Liver (tissue), 9 donors: ENCODE data around the gene FGF14. TPM values are rescaled to one million over a fixed set of nuclear protein-coding genes. Genes with fewer than 3 reads are reported as not detected.

Experiments
- DNase-seq: peaks from one replicate; pipeline ENCODE4 v3.0.0-alpha.2; 2017; ENCODE audit warnings: low spot score
- H3K27ac ChIP-seq, 2 donors: one replicate each; pipeline ENCODE4 v1.7.0; 2013; ENCODE audit warnings: inconsistent platforms in 2 of 2, low read length in 2 of 2, control low read depth in 1 of 2, low read depth in 1 of 2, mild to moderate bottlenecking in 1 of 2
- H3K27me3 ChIP-seq, 4 donors: one replicate each; pipeline versions ENCODE4 v1.6.1 to v1.7.0; 2013; ENCODE audit warnings: low read length in 3 of 4, inconsistent platforms in 1 of 4, mild to moderate bottlenecking in 1 of 4, moderate library complexity in 1 of 4; ENCODE audit not compliant: control insufficient read depth in 4 of 4, insufficient read depth in 4 of 4
- H3K36me3 ChIP-seq, 4 donors: one replicate each; pipeline versions ENCODE4 v1.6.1 to v1.7.0; 2013; ENCODE audit warnings: low read length in 3 of 4, mild to moderate bottlenecking in 3 of 4, low read depth in 1 of 4, moderate library complexity in 1 of 4; ENCODE audit not compliant: control insufficient read depth in 4 of 4, insufficient read depth in 3 of 4
- H3K4me1 ChIP-seq, 4 donors: one replicate each; pipeline versions ENCODE4 v1.6.1 to v1.7.0; 2013; ENCODE audit warnings: low read length in 3 of 4, mild to moderate bottlenecking in 3 of 4, moderate library complexity in 1 of 4; ENCODE audit not compliant: control insufficient read depth in 4 of 4, insufficient read depth in 4 of 4
- H3K4me3 ChIP-seq, 3 donors: one replicate each; pipeline versions ENCODE4 v1.6.1 to v1.7.0; 2013; ENCODE audit warnings: low read length in 3 of 3, control low read depth in 1 of 3, low read depth in 1 of 3, mild to moderate bottlenecking in 1 of 3
- H3K9ac ChIP-seq, 2 donors: one replicate each; pipeline ENCODE4 v1.7.0; 2013; ENCODE audit warnings: low read length in 2 of 2, mild to moderate bottlenecking in 2 of 2, moderate library complexity in 2 of 2, control low read depth in 1 of 2, low read depth in 1 of 2
- H3K9me3 ChIP-seq, 4 donors: one replicate each; pipeline versions ENCODE4 v1.6.1 to v1.7.0; 2013; ENCODE audit warnings: low read length in 3 of 4; ENCODE audit not compliant: control insufficient read depth in 4 of 4
- ATF3 ChIP-seq: IDR thresholded peaks from 2 replicates; pipeline ENCODE4 v1.6.1; 2016; ENCODE audit warnings: antibody characterized with exemption
- CTCF ChIP-seq: fragments of 150-350 bp; IDR thresholded peaks from 2 replicates; pipeline ENCODE4 v1.5.1; 2017; ENCODE audit warnings: improper control_type of control experiment, low read depth, low read length; ENCODE audit not compliant: missing input control
- EGR1 ChIP-seq, 2 donors: IDR thresholded peaks; 2 replicates each; pipeline ENCODE4 v1.6.1; 2016 to 2018; ENCODE audit warnings: antibody characterized with exemption in 2 of 2, low read depth in 2 of 2
- FOXA1 ChIP-seq: IDR thresholded peaks from 2 replicates; pipeline ENCODE4 v1.6.1; 2016; ENCODE audit warnings: antibody characterized with exemption
- FOXA2 ChIP-seq: IDR thresholded peaks from 2 replicates; pipeline ENCODE4 v1.6.1; 2016; ENCODE audit warnings: antibody characterized with exemption
- GABPA ChIP-seq, 2 donors: IDR thresholded peaks in 1 of 2; conservative IDR thresholded peaks in 1 of 2; 2 replicates each; pipeline ENCODE4 v1.6.1; 2016; ENCODE audit warnings: antibody characterized with exemption in 2 of 2, mild to moderate bottlenecking in 1 of 2, moderate library complexity in 1 of 2
- HNF4A ChIP-seq, 2 donors: conservative IDR thresholded peaks; 2 replicates each; pipeline ENCODE4 v1.6.1; 2016; ENCODE audit warnings: antibody characterized with exemption in 2 of 2, mild to moderate bottlenecking in 2 of 2
- HNF4G ChIP-seq: IDR thresholded peaks from 2 replicates; pipeline ENCODE4 v1.6.1; 2016; ENCODE audit warnings: antibody characterized with exemption
- JUND ChIP-seq, 2 donors: IDR thresholded peaks; 2 replicates each; pipeline ENCODE4 v1.6.1; 2016; ENCODE audit warnings: antibody characterized with exemption in 2 of 2
- MAX ChIP-seq: IDR thresholded peaks from 2 replicates; pipeline ENCODE4 v1.6.1; 2016; ENCODE audit warnings: antibody characterized with exemption
- NR2F2 ChIP-seq: IDR thresholded peaks from 2 replicates; pipeline ENCODE4 v1.6.1; 2016; ENCODE audit warnings: antibody characterized with exemption
- RAD21 ChIP-seq, 2 donors: IDR thresholded peaks; 2 replicates each; pipeline ENCODE4 v1.6.1; 2016; ENCODE audit warnings: antibody characterized with exemption in 2 of 2, mild to moderate bottlenecking in 2 of 2
- REST ChIP-seq: IDR thresholded peaks from 2 replicates; pipeline ENCODE4 v1.6.1; 2016; ENCODE audit warnings: antibody characterized with exemption, mild to moderate bottlenecking
- RXRA ChIP-seq, 2 donors: IDR thresholded peaks; 2 replicates each; pipeline ENCODE4 v1.6.1; 2017 to 2018; ENCODE audit warnings: antibody characterized with exemption in 2 of 2, mild to moderate bottlenecking in 1 of 2
- SP1 ChIP-seq: IDR thresholded peaks from 2 replicates; pipeline ENCODE4 v1.6.1; 2018; ENCODE audit warnings: antibody characterized with exemption, mild to moderate bottlenecking
- TAF1 ChIP-seq: conservative IDR thresholded peaks from 2 replicates; pipeline ENCODE4 v1.6.1; 2016; ENCODE audit warnings: antibody characterized with exemption, mild to moderate bottlenecking
- YY1 ChIP-seq: IDR thresholded peaks from 2 replicates; pipeline ENCODE4 v1.6.1; 2016; ENCODE audit warnings: antibody characterized with exemption, mild to moderate bottlenecking
- ZBTB33 ChIP-seq: IDR thresholded peaks from 2 replicates; pipeline ENCODE4 v1.6.1; 2016; ENCODE audit warnings: antibody characterized with exemption
- WGBS: extraction: QIAGEN DNeasy Blood & Tissue Kit; methylation state at CpG from one replicate; pipeline ENCODE4 v1.1.7; 2013; 5-methylcytosine and 5-hydroxymethylcytosine counted together
- polyA plus RNA-seq, 2 donors: library from polyadenylated mRNA; stranded (reverse) in 1 of 2; unstranded in 1 of 2; fragments of 200-250 nt in 1 of 2; fragments of >200 nt in 1 of 2; fragmentation: Nextera tagmentation in 1 of 2; extraction: Ambion mirVana in 1 of 2; gene quantifications; one replicate each; pipeline versions ENCODE4 v1.2.1 to v1.2.3, GENCODE V29; 2013 to 2015
- total RNA-seq, 2 donors: library from RNA; depleted of rRNA; stranded (reverse); fragments of >200 nt; gene quantifications; one replicate each; pipeline ENCODE4 v1.2.3, GENCODE V29; 2014
- donor health status: healthy.
- donor health status: healthy.
- donor health status: healthy.
- donor health status: healthy.
- donor health status: healthy.

The FGF14 gene
- total and polyA plus RNA-seq, 4 donors, result 0.05 to 3.3 (median 1.0) TPM

- no peaks in the 10 kb centered on the region for H3K27me3 ChIP-seq
- H3K4me1 ChIP-seq, result peaks cover 5 to 23% (median 11%) of the 10 kb centered on the region in 4 donors
- peak overlapping the region in 1 of 2 donors; percentile 27 for H3K9ac ChIP-seq
- DNase-seq, result no peak
- TF ChIP-seq HNF4G (no peak), HNF4A (conservative IDR thresholded peaks at IDR 0.05) (peak in 1 of 2 donors; percentile 36), RAD21 (IDR thresholded peaks at IDR 0.05) (peak in 1 of 2 donors; percentile 12), JUND (IDR thresholded peaks at IDR 0.05) (no peak), FOXA1 (peak; percentile 4)
- WGBS, result 58% methylated on average over 3 of the region's 3 CpGs
- peak overlapping the region; percentile 58 to 61 for H3K27ac ChIP-seq
- H3K4me3 ChIP-seq, result no peak overlapping the region
- no peaks in the 10 kb centered on the region for H3K9me3 ChIP-seq
- no peaks in the 10 kb centered on the region for H3K36me3 ChIP-seq
Observed at GRCh38 chr13:102327119-102327617, 74.7 kb downstream of the FGF14 start.

- no peaks in the 10 kb centered on the region for H3K36me3 ChIP-seq
- no peaks in the 10 kb centered on the region for H3K9me3 ChIP-seq
- peak overlapping the region; percentile 52 to 61 for H3K27ac ChIP-seq
- no peaks in the 10 kb centered on the region for H3K27me3 ChIP-seq
- no peak overlapping the region for H3K4me3 ChIP-seq
- TF ChIP-seq ZBTB33 (peak; percentile 45), TAF1 (no peak), MAX (peak; percentile 51), GABPA (IDR thresholded peaks at IDR 0.05 in 1 of 2, conservative IDR thresholded peaks at IDR 0.05 in 1 of 2) (no peak), FOXA2 (peak; percentile 66), RAD21 (IDR thresholded peaks at IDR 0.05) (peak in 1 of 2 donors; percentile 26), NR2F2 (no peak), FOXA1 (peak; percentile 37), REST (peak; percentile 50), CTCF (no peak), HNF4A (conservative IDR thresholded peaks at IDR 0.05) (peak; percentile 54 to 79), YY1 (peak; percentile 56), ATF3 (no peak), JUND (IDR thresholded peaks at IDR 0.05) (peak in 1 of 2 donors; percentile 20), RXRA (IDR thresholded peaks at IDR 0.05) (peak; percentile 36 to 74), HNF4G (no peak), SP1 (peak; percentile 48), EGR1 (IDR thresholded peaks at IDR 0.05; ENCODE audit: low read depth in 2 of 2) (no peak)
- DNase-seq, result no peak
- H3K9ac ChIP-seq, result no peak overlapping the region
- 54% methylated on average over 2 of the region's 2 CpGs for WGBS
- peaks cover 5 to 23% (median 11%) of the 10 kb centered on the region in 4 donors for H3K4me1 ChIP-seq
Observed at GRCh38 chr13:102326381-102327118, 75.3 kb downstream of the FGF14 start.
